Left ventricle myocardium inferior (tissue), 1 donor: Measurements from ENCODE around the gene ARHGAP12. TPM values are rescaled to one million over a fixed set of nuclear protein-coding genes. Genes with fewer than 3 reads are reported as not detected.
A peak's percentile ranks its signal among the peaks of the same experiment; 100 is the strongest.

Experiments
- DNase-seq: peaks from one replicate; pipeline ENCODE4 v3.0.0-alpha.2; 2020
- H3K27ac ChIP-seq: fragments of 200-600 bp; replicated peaks from 2 replicates; pipeline ENCODE4 v1.8.0; 2021
- H3K27me3 ChIP-seq: fragments of 200-600 bp; 2 replicates; pipeline ENCODE4 v1.8.0; 2021; ENCODE audit warnings: low read depth
- H3K36me3 ChIP-seq: fragments of 200-600 bp; 2 replicates; pipeline ENCODE4 v1.8.0; 2021
- H3K4me1 ChIP-seq: fragments of 200-600 bp; 2 replicates; pipeline ENCODE4 v1.8.0; 2021
- H3K4me3 ChIP-seq: fragments of 200-600 bp; 2 replicates; pipeline ENCODE4 v1.8.0; 2021; ENCODE audit warnings: mild to moderate bottlenecking, moderate library complexity
- H3K9me3 ChIP-seq: fragments of 200-600 bp; replicated peaks from 2 replicates; pipeline ENCODE4 v1.8.0; 2021
- CTCF ChIP-seq: fragments of 200-600 bp; IDR thresholded peaks from 2 replicates; pipeline ENCODE4 v1.8.0; 2021; ENCODE audit warnings: antibody characterized with exemption, mild to moderate bottlenecking, borderline replicate concordance
- intact Hi-C: fragments of 100-400 bp; cut with micrococcal nuclease; formaldehyde crosslinking; loops from one replicate; pipeline ENCODE4 v1.11.0; 2022
- total RNA-seq: library from RNA; stranded (reverse); fragmentation: NEBNext Ultra II Directional; extraction: Animal tissue kit (Norgen Biotek cat#: 25700); gene quantifications from one replicate; pipeline ENCODE4 v1.2.1, GENCODE V29; 2021
- donor health status: DM: no; HTN: yes; CAD: no; lungs with severe emphysema.

The ARHGAP12 gene
- total RNA-seq, 1 donor from 2014 or later = 22.1 TPM

GRCh38 chr10:31774928-31775650 is 153.5 kb downstream of the ARHGAP12 start:
- no peak for DNase-seq
- Histone ChIP-seq H3K36me3 (no peaks in the 10 kb centered on the region), H3K27me3 (no peaks in the 10 kb centered on the region), H3K4me3 (no peak overlapping the region), H3K9me3 (no peaks in the 10 kb centered on the region), H3K27ac (no peak overlapping the region), H3K4me1 (peaks cover 21% of the 10 kb centered on the region)
- intact Hi-C loops = no loop called here
- no peak for TF ChIP-seq CTCF

GRCh38 chr10:31774299-31774900 is 154.2 kb downstream of the ARHGAP12 start:
- TF ChIP-seq CTCF = no peak
- Histone ChIP-seq H3K27me3 (no peaks in the 10 kb centered on the region), H3K9me3 (no peaks in the 10 kb centered on the region), H3K4me3 (no peak overlapping the region), H3K27ac (no peak overlapping the region), H3K4me1 (peaks cover 21% of the 10 kb centered on the region), H3K36me3 (no peaks in the 10 kb centered on the region)
- no peak for DNase-seq
- intact Hi-C loops = no loop called here

- intact Hi-C loops = no loop called here
- no peaks in the 10 kb centered on the region for H3K36me3 ChIP-seq
- no peaks in the 10 kb centered on the region for H3K27me3 ChIP-seq
- no peak overlapping the region for H3K27ac ChIP-seq
- H3K4me1 ChIP-seq = peaks cover 21% of the 10 kb centered on the region
- H3K4me3 ChIP-seq = no peak overlapping the region
- no peaks in the 10 kb centered on the region for H3K9me3 ChIP-seq
- DNase-seq = no peak
- no peak for TF ChIP-seq CTCF
Observed at GRCh38 chr10:31773749-31774298, 154.8 kb downstream of the ARHGAP12 start.

GRCh38 chr10:31771331-31771831 is 157.2 kb downstream of the ARHGAP12 start:
- Histone ChIP-seq H3K9me3 (no peaks in the 10 kb centered on the region), H3K4me1 (peaks cover 21% of the 10 kb centered on the region), H3K4me3 (no peak overlapping the region), H3K27me3 (no peaks in the 10 kb centered on the region), H3K27ac (peak overlapping the region; percentile 9), H3K36me3 (no peaks in the 10 kb centered on the region)
- no peak for TF ChIP-seq CTCF
- DNase-seq = no peak
- intact Hi-C loops = no loop called here

- no peak overlapping the region for H3K27ac ChIP-seq
- peaks cover 21% of the 10 kb centered on the region for H3K4me1 ChIP-seq
- H3K4me3 ChIP-seq = no peak overlapping the region
- intact Hi-C loops = no loop called here
- no peaks in the 10 kb centered on the region for H3K9me3 ChIP-seq
- no peaks in the 10 kb centered on the region for H3K36me3 ChIP-seq
- no peaks in the 10 kb centered on the region for H3K27me3 ChIP-seq
- peak; percentile 90 for TF ChIP-seq CTCF
- no peak for DNase-seq
Observed at GRCh38 chr10:31770307-31770902, 158.2 kb downstream of the ARHGAP12 start.
